Body of pancreas (tissue), 4 donors: ENCODE measurements around the gene P2RY10. TPM values are rescaled to one million over a fixed set of nuclear protein-coding genes. Genes with fewer than 3 reads are reported as not detected.

Experiments
- ATAC-seq: fragments of 150-250 bp; one replicate; pipeline ENCODE4 v1.9.1; 2016
- DNase-seq, 4 donors: peaks; one replicate each; pipeline ENCODE4 v3.0.0-alpha.2; 2019
- H3K27ac ChIP-seq, 4 donors: fragments of 200-600 bp; sonication (generic); 1 replicate in 3 of 4; 2 replicates in 1 of 4; pipeline versions ENCODE4 v1.5.1 to v1.6.1; 2016 to 2019; ENCODE audit warnings: mild to moderate bottlenecking in 1 of 4, mixed read lengths in 1 of 4, moderate library complexity in 1 of 4
- H3K27me3 ChIP-seq, 2 donors: fragments of 200-600 bp; sonication (generic); one replicate each; pipeline ENCODE4 v1.6.0; 2016; ENCODE audit warnings: mild to moderate bottlenecking in 1 of 2
- H3K36me3 ChIP-seq, 2 donors: fragments of 200-600 bp; sonication (generic); replicated peaks in 1 of 2; 2 replicates each; pipeline ENCODE4 v1.5.1; 2016; ENCODE audit warnings: low read depth in 2 of 2; ENCODE audit not compliant: insufficient read depth in 1 of 2
- H3K4me1 ChIP-seq: fragments of 200-600 bp; sonication (generic); one replicate; pipeline ENCODE4 v1.6.0; 2016
- H3K4me3 ChIP-seq, 2 donors: fragments of 200-600 bp; sonication (generic); 1 replicate in 1 of 2; 2 replicates in 1 of 2; pipeline ENCODE4 v1.5.1; 2016 to 2019
- H3K9me3 ChIP-seq, 3 donors: fragments of 200-600 bp; sonication (generic); 1 replicate in 2 of 3; 2 replicates in 1 of 3; pipeline ENCODE4 v1.5.1; 2016
- POLR2A ChIP-seq, 3 donors: fragments of 450-650 bp; IDR thresholded peaks; one replicate each; pipeline ENCODE4 v1.6.1; 2016; ENCODE audit warnings: antibody characterized with exemption in 3 of 3, mild to moderate bottlenecking in 2 of 3
- WGBS, 2 donors: methylation state at CpG; one replicate each; pipeline ENCODE4 v1.1.5; 2017; 5-methylcytosine and 5-hydroxymethylcytosine counted together
- intact Hi-C: fragments of 100-400 bp; cut with DNase I; formaldehyde crosslinking; loops from one replicate; pipeline ENCODE4 v1.15.1; 2023
- total RNA-seq, 2 donors: library from RNA; depleted of rRNA; stranded (reverse); fragments of >200 nt; gene quantifications; one replicate each; pipeline ENCODE4 v1.1.0, GENCODE V29; 2016
- TF ChIP-seq, protein P1 (sequence below), 7 experiments: fragments of 450-650 bp in 4 of 7; fragments of 200-600 bp in 3 of 7; sonication (generic) in 3 of 7; IDR thresholded peaks; one replicate each; pipeline ENCODE4 v1.5.1; 2016 to 2019; ENCODE audit warnings: antibody characterized with exemption in 7 of 7

P2RY10 gene
- total RNA-seq, 2 donors from 2014 or later: 0.52 TPM; not detected in 1

- no peak for DNase-seq
- H3K4me3 ChIP-seq: no peak overlapping the region
- no peaks in the 10 kb centered on the region for H3K27me3 ChIP-seq
Observed at GRCh38 chrX:78958419-78959116, 13.4 kb downstream of the P2RY10 start.

DNA sequence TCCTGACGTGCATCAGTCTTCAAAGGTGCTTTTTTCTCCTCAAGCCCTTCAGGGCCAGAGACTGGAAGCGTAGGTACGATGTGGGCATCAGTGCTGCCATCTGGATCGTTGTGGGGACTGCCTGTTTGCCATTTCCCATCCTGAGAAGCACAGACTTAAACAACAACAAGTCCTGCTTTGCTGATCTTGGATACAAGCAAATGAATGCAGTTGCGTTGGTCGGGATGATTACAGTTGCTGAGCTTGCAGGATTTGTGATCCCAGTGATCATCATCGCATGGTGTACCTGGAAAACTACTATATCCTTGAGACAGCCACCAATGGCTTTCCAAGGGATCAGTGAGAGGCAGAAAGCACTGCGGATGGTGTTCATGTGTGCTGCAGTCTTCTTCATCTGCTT, 15.7 kb downstream of the P2RY10 start:
- TF ChIP-seq, protein P1, sequence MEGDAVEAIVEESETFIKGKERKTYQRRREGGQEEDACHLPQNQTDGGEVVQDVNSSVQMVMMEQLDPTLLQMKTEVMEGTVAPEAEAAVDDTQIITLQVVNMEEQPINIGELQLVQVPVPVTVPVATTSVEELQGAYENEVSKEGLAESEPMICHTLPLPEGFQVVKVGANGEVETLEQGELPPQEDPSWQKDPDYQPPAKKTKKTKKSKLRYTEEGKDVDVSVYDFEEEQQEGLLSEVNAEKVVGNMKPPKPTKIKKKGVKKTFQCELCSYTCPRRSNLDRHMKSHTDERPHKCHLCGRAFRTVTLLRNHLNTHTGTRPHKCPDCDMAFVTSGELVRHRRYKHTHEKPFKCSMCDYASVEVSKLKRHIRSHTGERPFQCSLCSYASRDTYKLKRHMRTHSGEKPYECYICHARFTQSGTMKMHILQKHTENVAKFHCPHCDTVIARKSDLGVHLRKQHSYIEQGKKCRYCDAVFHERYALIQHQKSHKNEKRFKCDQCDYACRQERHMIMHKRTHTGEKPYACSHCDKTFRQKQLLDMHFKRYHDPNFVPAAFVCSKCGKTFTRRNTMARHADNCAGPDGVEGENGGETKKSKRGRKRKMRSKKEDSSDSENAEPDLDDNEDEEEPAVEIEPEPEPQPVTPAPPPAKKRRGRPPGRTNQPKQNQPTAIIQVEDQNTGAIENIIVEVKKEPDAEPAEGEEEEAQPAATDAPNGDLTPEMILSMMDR (IDR thresholded peaks at IDR 0.05): no peak
- TF ChIP-seq POLR2A (IDR thresholded peaks at IDR 0.05): no peak
- no peaks in the 10 kb centered on the region for H3K27me3 ChIP-seq
- no peaks in the 10 kb centered on the region for H3K36me3 ChIP-seq
- H3K9me3 ChIP-seq: no peaks in the 10 kb centered on the region
- H3K4me3 ChIP-seq: no peak overlapping the region
- no peaks in the 10 kb centered on the region for H3K4me1 ChIP-seq
- WGBS, 2 donors: 73 to 82% methylated on average over 5 to 8 of the region's 8 CpGs
- intact Hi-C loops: no loop called here
- ATAC-seq (no peak), DNase-seq (no peak)
- no peak overlapping the region for H3K27ac ChIP-seq

More at GRCh38 chrX:78958419-78959116, 13.4 kb downstream of the P2RY10 start:
- H3K9me3 ChIP-seq: no peaks in the 10 kb centered on the region
- 47 to 59% methylated on average over 2 of the region's 2 CpGs for WGBS, 2 donors
- intact Hi-C loops: no loop called here
- H3K4me1 ChIP-seq: no peaks in the 10 kb centered on the region
- no peak for TF ChIP-seq POLR2A (IDR thresholded peaks at IDR 0.05)
- TF ChIP-seq, protein P1 (IDR thresholded peaks at IDR 0.05): no peak
- H3K27ac ChIP-seq: no peak overlapping the region
- H3K36me3 ChIP-seq: no peaks in the 10 kb centered on the region
- no peak for ATAC-seq

- Histone ChIP-seq H3K4me1 (no peaks in the 10 kb centered on the region), H3K4me3 (no peak overlapping the region), H3K36me3 (no peaks in the 10 kb centered on the region), H3K27ac (no peak overlapping the region), H3K9me3 (no peaks in the 10 kb centered on the region), H3K27me3 (no peaks in the 10 kb centered on the region)
- ATAC-seq: no peak
- TF ChIP-seq, protein P1 (IDR thresholded peaks at IDR 0.05): no peak
- TF ChIP-seq POLR2A (IDR thresholded peaks at IDR 0.05): no peak
- DNase-seq: no peak
- WGBS, 2 donors: 45 to 65% methylated on average over 3 of the region's 3 CpGs
- intact Hi-C loops: no loop called here
Observed at GRCh38 chrX:78964598-78964997, 19.4 kb downstream of the P2RY10 start.

GRCh38 chrX:78979789-78980464, 34.7 kb downstream of the P2RY10 start:
- H3K9me3 ChIP-seq: no peaks in the 10 kb centered on the region
- no peaks in the 10 kb centered on the region for H3K36me3 ChIP-seq
- H3K27ac ChIP-seq: no peak overlapping the region
- H3K4me1 ChIP-seq: no peaks in the 10 kb centered on the region
- H3K4me3 ChIP-seq: no peak overlapping the region
- no peak for TF ChIP-seq POLR2A (IDR thresholded peaks at IDR 0.05)
- TF ChIP-seq, protein P1 (IDR thresholded peaks at IDR 0.05): no peak
- H3K27me3 ChIP-seq: no peaks in the 10 kb centered on the region
- intact Hi-C loops: no loop called here
- no peak for DNase-seq
- WGBS, 2 donors: 41 to 42% methylated on average over 4 of the region's 4 CpGs
- ATAC-seq: no peak
